Measurements from ENCODE around the gene SLC1A2.

DNA sequence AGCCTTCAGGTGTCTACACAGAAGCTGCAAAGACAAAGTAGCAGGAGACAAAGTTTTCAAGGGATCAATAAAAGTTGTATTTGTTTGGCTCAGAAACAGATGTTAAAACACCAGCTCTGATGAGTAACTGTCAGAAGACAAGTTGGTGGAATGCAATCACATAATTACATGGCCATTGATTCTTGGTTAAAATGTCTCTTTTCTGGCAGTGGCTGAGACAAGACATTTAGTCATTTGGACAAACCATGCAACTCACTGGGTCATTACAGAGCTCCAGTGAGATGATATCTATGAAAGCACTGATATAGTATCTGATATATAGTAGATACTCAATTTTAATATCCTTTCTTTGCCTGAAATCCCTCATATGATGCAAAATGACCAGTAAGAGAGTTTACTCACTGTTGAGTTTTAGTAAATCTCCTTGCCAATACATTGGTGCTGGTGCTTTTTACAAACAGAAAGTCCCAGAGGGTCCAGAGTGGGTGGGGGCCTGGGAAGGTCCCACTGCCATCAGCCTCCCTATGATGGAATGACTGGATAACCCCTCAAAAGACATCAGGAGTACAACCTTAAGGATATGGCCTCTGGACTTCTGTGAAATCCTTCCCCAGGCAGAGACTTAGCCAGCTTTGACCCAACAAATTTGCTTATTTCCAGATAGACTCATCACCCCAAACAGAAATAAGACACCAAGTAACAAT lies 95.0 kb downstream of the SLC1A2 start:
- TF ChIP-seq, protein P1, sequence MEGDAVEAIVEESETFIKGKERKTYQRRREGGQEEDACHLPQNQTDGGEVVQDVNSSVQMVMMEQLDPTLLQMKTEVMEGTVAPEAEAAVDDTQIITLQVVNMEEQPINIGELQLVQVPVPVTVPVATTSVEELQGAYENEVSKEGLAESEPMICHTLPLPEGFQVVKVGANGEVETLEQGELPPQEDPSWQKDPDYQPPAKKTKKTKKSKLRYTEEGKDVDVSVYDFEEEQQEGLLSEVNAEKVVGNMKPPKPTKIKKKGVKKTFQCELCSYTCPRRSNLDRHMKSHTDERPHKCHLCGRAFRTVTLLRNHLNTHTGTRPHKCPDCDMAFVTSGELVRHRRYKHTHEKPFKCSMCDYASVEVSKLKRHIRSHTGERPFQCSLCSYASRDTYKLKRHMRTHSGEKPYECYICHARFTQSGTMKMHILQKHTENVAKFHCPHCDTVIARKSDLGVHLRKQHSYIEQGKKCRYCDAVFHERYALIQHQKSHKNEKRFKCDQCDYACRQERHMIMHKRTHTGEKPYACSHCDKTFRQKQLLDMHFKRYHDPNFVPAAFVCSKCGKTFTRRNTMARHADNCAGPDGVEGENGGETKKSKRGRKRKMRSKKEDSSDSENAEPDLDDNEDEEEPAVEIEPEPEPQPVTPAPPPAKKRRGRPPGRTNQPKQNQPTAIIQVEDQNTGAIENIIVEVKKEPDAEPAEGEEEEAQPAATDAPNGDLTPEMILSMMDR (IDR thresholded peaks at IDR 0.05): no peak
- TF ChIP-seq POLR2A (IDR thresholded peaks at IDR 0.05): no peak

All from heart left ventricle (tissue), 13 donors.